Smooth muscle cell (in vitro differentiated cells): ENCODE data around the gene TRPC4AP. TPM values are rescaled to one million over a fixed set of nuclear protein-coding genes. Genes with fewer than 3 reads are reported as not detected.

Source experiments
- DNase-seq: peaks from one replicate; lab custom pipeline; 2025; ENCODE audit not compliant: unreplicated experiment; lab: John Stamatoyannopoulos, UW
- H2AFZ ChIP-seq: fragments of 200-600 bp; sonication (generic); 2 replicates; pipeline ENCODE4 v1.6.0; 2016; ENCODE audit warnings: antibody characterized with exemption, low read depth, mild to moderate bottlenecking
- H3F3A ChIP-seq: fragments of 200-600 bp; sonication (generic); 2 replicates; pipeline ENCODE4 v1.6.0; 2017; ENCODE audit warnings: antibody characterized with exemption, low read depth
- H3K27ac ChIP-seq: fragments of 200-600 bp; sonication (generic); 2 replicates; pipeline ENCODE4 v1.5.1; 2016; ENCODE audit warnings: low read depth, mild to moderate bottlenecking
- H3K27me3 ChIP-seq: fragments of 200-600 bp; sonication (generic); 2 replicates; pipeline ENCODE4 v1.6.1; 2016; ENCODE audit warnings: low read depth, mild to moderate bottlenecking
- H3K36me3 ChIP-seq: fragments of 200-600 bp; sonication (generic); 2 replicates; pipeline ENCODE4 v1.5.1; 2016; ENCODE audit warnings: low read depth
- H3K4me1 ChIP-seq: fragments of 200-600 bp; sonication (generic); 2 replicates; pipeline ENCODE4 v1.5.1; 2016; ENCODE audit warnings: low read depth
- H3K4me2 ChIP-seq: fragments of 200-600 bp; sonication (generic); 2 replicates; pipeline ENCODE4 v1.6.0; 2016; ENCODE audit warnings: mild to moderate bottlenecking
- H3K4me3 ChIP-seq: fragments of 200-600 bp; sonication (generic); 2 replicates; pipeline ENCODE4 v1.5.1; 2016; ENCODE audit warnings: mild to moderate bottlenecking
- H3K79me2 ChIP-seq: fragments of 200-600 bp; sonication (generic); 2 replicates; pipeline ENCODE4 v1.6.0; 2016; ENCODE audit warnings: low read depth, mild to moderate bottlenecking
- H3K9ac ChIP-seq: fragments of 200-600 bp; sonication (generic); 2 replicates; pipeline ENCODE4 v1.6.0; 2016; ENCODE audit warnings: low read depth
- H3K9me3 ChIP-seq: fragments of 200-600 bp; sonication (generic); replicated peaks from 2 replicates; pipeline ENCODE4 v1.5.1; 2016; ENCODE audit warnings: low read depth
- H4K20me1 ChIP-seq: fragments of 200-600 bp; sonication (generic); 2 replicates; pipeline ENCODE4 v1.6.0; 2016; ENCODE audit warnings: low read depth
- CTCF ChIP-seq: fragments of 200-600 bp; sonication (generic); IDR thresholded peaks from 2 replicates; pipeline ENCODE4 v1.5.1; 2017; ENCODE audit warnings: borderline replicate concordance, mild to moderate bottlenecking, antibody characterized with exemption; ENCODE audit not compliant: insufficient read depth, poor library complexity, severe bottlenecking
- whole genome bisulfite sequencing: methylation state at CpG from one replicate; pipeline ENCODE4 v1.1.7; 2016; ENCODE audit warnings: low lambda C conversion rate; 5-methylcytosine and 5-hydroxymethylcytosine counted together
- polyA plus RNA-seq: library from polyadenylated mRNA; unstranded; fragments of >200 nt; fragmentation: Nextera tagmentation; extraction: Ambion mirVana; gene quantifications from 2 replicates; pipeline ENCODE4 v1.2.1, GENCODE V29; 2016
- total RNA-seq: library from RNA; depleted of rRNA; stranded (reverse); fragments of >200 nt; gene quantifications from 2 replicates; pipeline ENCODE4 v1.2.3, GENCODE V29; 2014

Gene TRPC4AP
- total and polyA plus RNA-seq, 2 experiments from 2014 or later, result 77.3 to 95.4 TPM

DNA sequence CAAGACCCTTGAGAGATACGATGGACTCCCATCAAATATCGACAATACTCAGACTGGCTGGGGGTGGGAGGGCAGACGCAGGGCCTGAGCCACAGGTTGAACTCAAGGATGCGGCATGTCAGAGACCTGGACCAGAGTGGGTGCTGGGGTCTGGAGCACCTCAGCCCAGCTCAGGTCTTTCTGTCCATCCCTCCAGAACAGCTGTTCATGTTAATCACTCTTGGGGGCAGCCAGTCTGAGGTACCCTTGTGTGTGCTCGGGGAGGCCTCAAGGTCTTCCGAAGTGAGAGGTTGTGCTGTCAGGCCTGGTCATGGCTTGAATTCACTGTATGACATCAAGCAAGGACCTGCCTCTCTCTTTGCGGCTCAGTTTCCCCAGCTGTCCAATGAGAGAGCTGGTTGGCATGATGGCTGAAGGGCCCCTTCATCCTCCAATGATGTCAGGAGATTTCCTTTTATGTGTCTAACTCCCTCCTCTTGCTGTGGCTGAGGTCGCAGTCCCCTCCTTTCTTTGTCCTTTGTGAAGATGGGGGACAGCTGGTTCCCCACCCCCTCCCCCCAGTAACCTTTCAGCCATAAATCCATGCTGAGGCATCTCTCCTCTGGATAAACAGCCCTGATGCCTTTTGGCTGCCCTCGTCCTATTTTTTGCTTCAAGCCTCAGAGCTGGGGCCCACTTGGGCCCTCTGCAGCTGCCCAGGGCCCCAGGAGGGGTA, 121.6 kb downstream of the TRPC4AP start:
- no peaks in the 10 kb centered on the region for H3K36me3 ChIP-seq
- H3K4me1 ChIP-seq, result no peaks in the 10 kb centered on the region
- H2AFZ ChIP-seq, result no peak overlapping the region
- TF ChIP-seq CTCF, result no peak
- H3K27me3 ChIP-seq, result no peaks in the 10 kb centered on the region
- H4K20me1 ChIP-seq, result no peaks in the 10 kb centered on the region
- no peaks in the 10 kb centered on the region for H3F3A ChIP-seq
- DNase-seq, result no peak
- H3K9ac ChIP-seq, result no peak overlapping the region
- no peaks in the 10 kb centered on the region for H3K79me2 ChIP-seq
- H3K9me3 ChIP-seq, result no peaks in the 10 kb centered on the region
- WGBS, result 95% methylated on average over 9 of the region's 9 CpGs
- H3K27ac ChIP-seq, result no peak overlapping the region
- H3K4me3 ChIP-seq, result no peak overlapping the region
- no peak overlapping the region for H3K4me2 ChIP-seq

- Histone ChIP-seq H3K27ac (no peak overlapping the region), H3K4me1 (no peaks in the 10 kb centered on the region), H3K4me2 (no peak overlapping the region), H3K9ac (no peak overlapping the region), H3K79me2 (no peaks in the 10 kb centered on the region), H3K9me3 (no peaks in the 10 kb centered on the region), H3K36me3 (no peaks in the 10 kb centered on the region), H3K4me3 (no peak overlapping the region), H3K27me3 (no peaks in the 10 kb centered on the region), H3F3A (no peaks in the 10 kb centered on the region), H2AFZ (no peak overlapping the region), H4K20me1 (no peaks in the 10 kb centered on the region)
- 92% methylated on average over 7 of the region's 7 CpGs for WGBS
- TF ChIP-seq CTCF, result no peak
- DNase-seq, result no peak
Observed at GRCh38 chr20:34970193-34970840, 122.3 kb downstream of the TRPC4AP start.

DNA sequence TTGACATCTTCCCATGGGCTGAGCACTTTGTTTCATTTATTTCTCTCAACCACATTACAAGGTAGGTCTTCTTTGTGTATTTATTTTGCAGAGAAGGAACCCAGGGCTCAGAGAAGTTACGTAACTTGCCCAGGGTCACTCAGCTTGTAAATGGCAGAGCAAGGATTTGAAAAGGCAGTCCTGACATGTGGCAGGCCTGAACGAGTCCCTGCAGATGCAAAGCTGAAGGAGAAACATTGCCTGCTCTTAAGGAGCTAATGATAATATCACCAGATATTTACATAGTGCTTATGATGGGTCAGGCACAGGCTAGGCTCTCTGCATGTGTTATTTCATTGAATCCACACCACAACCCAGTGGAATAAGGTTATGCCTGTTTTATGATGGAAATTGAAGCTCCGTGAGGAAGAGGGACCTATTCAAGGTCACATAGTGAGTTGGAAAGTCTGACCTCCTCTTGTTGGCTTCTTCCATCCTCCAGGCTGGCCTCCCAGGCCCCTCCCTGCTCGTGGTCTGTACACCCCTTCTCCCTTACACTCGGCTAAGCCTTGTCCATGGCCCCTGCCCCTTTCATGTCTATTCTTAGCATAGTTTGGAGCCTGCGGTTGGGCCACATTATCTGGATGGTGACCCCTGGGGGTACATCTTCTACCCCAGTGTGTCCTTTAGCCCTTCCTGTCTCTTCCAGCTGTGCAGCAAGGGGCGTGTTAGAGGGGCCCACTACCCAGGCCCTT, 124.4 kb downstream of the TRPC4AP start:
- no peak for TF ChIP-seq CTCF
- Histone ChIP-seq H3K36me3 (no peaks in the 10 kb centered on the region), H3K4me2 (no peak overlapping the region), H3K9ac (no peak overlapping the region), H3F3A (no peaks in the 10 kb centered on the region), H3K4me1 (no peaks in the 10 kb centered on the region), H4K20me1 (no peaks in the 10 kb centered on the region), H3K27me3 (no peaks in the 10 kb centered on the region), H3K4me3 (no peak overlapping the region), H3K9me3 (no peaks in the 10 kb centered on the region), H3K79me2 (no peaks in the 10 kb centered on the region), H3K27ac (no peak overlapping the region), H2AFZ (no peak overlapping the region)
- 84% methylated on average over 7 of the region's 7 CpGs for WGBS
- DNase-seq, result no peak
